Astrocyte (in vitro differentiated cells and primary cell): ENCODE measurements around the gene MYH10. TPM values are rescaled to one million over a fixed set of nuclear protein-coding genes. Genes with fewer than 3 reads are reported as not detected.

ENCODE experiments used
- DNase-seq: peaks from one replicate; pipeline ENCODE4 v3.0.0-alpha.2; 2010; ENCODE audit warnings: low read depth
- FAIRE-seq: peaks from 2 replicates; lab custom pipeline; 2011; peaks lifted over from hg19 to GRCh38; lab: Jason Lieb, UNC
- H2AFZ ChIP-seq: 2 replicates; pipeline ENCODE4 v1.6.0; 2012; ENCODE audit warnings: low read depth, low read length, inconsistent platforms
- H3K27ac ChIP-seq: 2 replicates; pipeline ENCODE4 v1.5.1; 2011; ENCODE audit warnings: low read depth, low read length, inconsistent platforms
- H3K27me3 ChIP-seq: 2 replicates; pipeline ENCODE4 v1.6.0; 2011; ENCODE audit warnings: low read length, inconsistent platforms; ENCODE audit not compliant: insufficient read depth
- H3K36me3 ChIP-seq: 2 replicates; pipeline ENCODE4 v1.5.1; 2011; ENCODE audit warnings: low read length, inconsistent platforms; ENCODE audit not compliant: insufficient read depth
- H3K4me1 ChIP-seq: 2 replicates; pipeline ENCODE4 v1.5.1; 2011; ENCODE audit warnings: low read length, inconsistent platforms; ENCODE audit not compliant: insufficient read depth
- H3K4me2 ChIP-seq: 2 replicates; pipeline ENCODE4 v1.6.0; 2012; ENCODE audit warnings: low read length, inconsistent platforms
- H3K4me3 ChIP-seq: 2 replicates; pipeline ENCODE4 v1.5.1; 2011; ENCODE audit warnings: low read depth, mild to moderate bottlenecking, low read length, inconsistent platforms; ENCODE audit not compliant: insufficient read depth
- H3K79me2 ChIP-seq: 2 replicates; pipeline ENCODE4 v1.6.0; 2012; ENCODE audit warnings: mild to moderate bottlenecking, low read length, inconsistent platforms; ENCODE audit not compliant: insufficient read depth
- H3K9ac ChIP-seq: 2 replicates; pipeline ENCODE4 v1.6.0; 2012; ENCODE audit warnings: mild to moderate bottlenecking, low read length, inconsistent platforms
- H3K9me3 ChIP-seq: 2 replicates; pipeline ENCODE4 v1.5.1; 2012; ENCODE audit warnings: low read depth, mild to moderate bottlenecking, low read length, inconsistent platforms; ENCODE audit not compliant: insufficient read depth
- H4K20me1 ChIP-seq: 2 replicates; pipeline ENCODE4 v1.6.0; 2012; ENCODE audit warnings: low read length, inconsistent platforms; ENCODE audit not compliant: insufficient read depth
- H3K27ac Mint-ChIP-seq: one replicate; pipeline ENCODE4 v1.8.0; 2021; ENCODE audit warnings: mild to moderate bottlenecking, mixed read lengths; ENCODE audit not compliant: unreplicated experiment
- H3K27me3 Mint-ChIP-seq: one replicate; pipeline ENCODE4 v1.8.0; 2021; ENCODE audit warnings: low read depth, mixed read lengths; ENCODE audit not compliant: unreplicated experiment
- H3K36me3 Mint-ChIP-seq: one replicate; pipeline ENCODE4 v1.8.0; 2021; ENCODE audit warnings: low read depth, mixed read lengths; ENCODE audit not compliant: unreplicated experiment
- H3K4me1 Mint-ChIP-seq: one replicate; pipeline ENCODE4 v1.8.0; 2021; ENCODE audit warnings: low read depth, mixed read lengths; ENCODE audit not compliant: unreplicated experiment
- H3K4me3 Mint-ChIP-seq: one replicate; pipeline ENCODE4 v1.8.0; 2021; ENCODE audit warnings: mild to moderate bottlenecking, moderate library complexity, mixed read lengths; ENCODE audit not compliant: unreplicated experiment
- H3K9me3 Mint-ChIP-seq: one replicate; pipeline ENCODE4 v1.8.0; 2021; ENCODE audit warnings: mild to moderate bottlenecking, mixed read lengths; ENCODE audit not compliant: unreplicated experiment
- CTCF ChIP-seq: IDR thresholded peaks from 2 replicates; pipeline ENCODE4 v1.5.1; 2011; ENCODE audit warnings: low read depth, mild to moderate bottlenecking, inconsistent platforms, low read length, moderate library complexity; ENCODE audit not compliant: insufficient read depth
- EZH2 ChIP-seq: IDR thresholded peaks from 2 replicates; pipeline ENCODE4 v1.6.1; 2012; ENCODE audit warnings: mild to moderate bottlenecking, low read length, inconsistent platforms; ENCODE audit not compliant: insufficient read depth
- total RNA-seq: library from RNA; stranded (reverse); gene quantifications from 2 replicates; pipeline ENCODE4 v1.2.1, GENCODE V29; 2021

MYH10 gene
- total RNA-seq, 1 donor from 2014 or later, result 150 TPM

GRCh38 chr17:8475781-8476180, 154.7 kb downstream of the MYH10 start:
- peak overlapping the region; percentile 59 for H3K27ac Mint-ChIP-seq

GRCh38 chr17:8475227-8475626, 155.3 kb downstream of the MYH10 start:
- Histone ChIP-seq H3K4me1 (peaks cover 17% of the 10 kb centered on the region), H4K20me1 (peaks cover 94% of the 10 kb centered on the region), H3K79me2 (peaks cover 6% of the 10 kb centered on the region), H3K36me3 (peaks cover 52% of the 10 kb centered on the region), H3K4me3 (no peak overlapping the region), H3K27me3 (no peaks in the 10 kb centered on the region), H3K9me3 (no peaks in the 10 kb centered on the region), H3K27ac (no peak overlapping the region), H3K9ac (no peak overlapping the region), H2AFZ (no peak overlapping the region), H3K4me2 (no peak overlapping the region)
- Mint-ChIP-seq H3K27me3 (no peaks in the 10 kb centered on the region), H3K27ac (no peak overlapping the region), H3K4me3 (no peak overlapping the region), H3K9me3 (no peaks in the 10 kb centered on the region), H3K4me1 (peaks cover 7% of the 10 kb centered on the region), H3K36me3 (peaks cover 40% of the 10 kb centered on the region)
- FAIRE-seq (no peak), DNase-seq (no peak)
- TF ChIP-seq EZH2, result no peak
- no peak for TF ChIP-seq CTCF

More at GRCh38 chr17:8475781-8476180, 154.7 kb downstream of the MYH10 start:
- peaks cover 2% of the 10 kb centered on the region for H3K79me2 ChIP-seq
- Mint-ChIP-seq H3K36me3 (peaks cover 40% of the 10 kb centered on the region), H3K4me3 (no peak overlapping the region), H3K27me3 (no peaks in the 10 kb centered on the region), H3K9me3 (no peaks in the 10 kb centered on the region), H3K4me1 (peaks cover 7% of the 10 kb centered on the region)
- H3K27me3 ChIP-seq, result no peaks in the 10 kb centered on the region
- H3K9ac ChIP-seq, result no peak overlapping the region
- FAIRE-seq, result no peak
- H3K27ac ChIP-seq, result no peak overlapping the region
- TF ChIP-seq EZH2 (no peak), CTCF (no peak)
- H2AFZ ChIP-seq, result no peak overlapping the region
- peaks cover 58% of the 10 kb centered on the region for H3K36me3 ChIP-seq
- no peak overlapping the region for H3K4me2 ChIP-seq
- H4K20me1 ChIP-seq, result peaks cover 93% of the 10 kb centered on the region
- H3K4me1 ChIP-seq, result peaks cover 11% of the 10 kb centered on the region
- DNase-seq, result no peak
- H3K4me3 ChIP-seq, result no peak overlapping the region
- H3K9me3 ChIP-seq, result no peaks in the 10 kb centered on the region

- peaks cover 41% of the 10 kb centered on the region for H3K36me3 Mint-ChIP-seq
- Histone ChIP-seq H3K79me2 (peaks cover 10% of the 10 kb centered on the region), H3K27ac (no peak overlapping the region), H3K9ac (no peak overlapping the region), H4K20me1 (peaks cover 94% of the 10 kb centered on the region), H3K4me1 (peaks cover 16% of the 10 kb centered on the region), H3K36me3 (peaks cover 48% of the 10 kb centered on the region), H3K4me3 (no peak overlapping the region), H3K9me3 (no peaks in the 10 kb centered on the region), H3K27me3 (no peaks in the 10 kb centered on the region), H3K4me2 (no peak overlapping the region), H2AFZ (no peak overlapping the region)
- no peaks in the 10 kb centered on the region for H3K9me3 Mint-ChIP-seq
- no peak for DNase-seq
- peaks cover 10% of the 10 kb centered on the region for H3K4me1 Mint-ChIP-seq
- H3K27ac Mint-ChIP-seq, result no peak overlapping the region
- H3K27me3 Mint-ChIP-seq, result no peaks in the 10 kb centered on the region
- H3K4me3 Mint-ChIP-seq, result no peak overlapping the region
- TF ChIP-seq CTCF, result no peak
- no peak for TF ChIP-seq EZH2
- no peak for FAIRE-seq
These were observed 155.7 kb downstream of the MYH10 start for GRCh38 chr17:8474826-8475225.
